ENCODE measurements around the gene GNPNAT1.

DNA sequence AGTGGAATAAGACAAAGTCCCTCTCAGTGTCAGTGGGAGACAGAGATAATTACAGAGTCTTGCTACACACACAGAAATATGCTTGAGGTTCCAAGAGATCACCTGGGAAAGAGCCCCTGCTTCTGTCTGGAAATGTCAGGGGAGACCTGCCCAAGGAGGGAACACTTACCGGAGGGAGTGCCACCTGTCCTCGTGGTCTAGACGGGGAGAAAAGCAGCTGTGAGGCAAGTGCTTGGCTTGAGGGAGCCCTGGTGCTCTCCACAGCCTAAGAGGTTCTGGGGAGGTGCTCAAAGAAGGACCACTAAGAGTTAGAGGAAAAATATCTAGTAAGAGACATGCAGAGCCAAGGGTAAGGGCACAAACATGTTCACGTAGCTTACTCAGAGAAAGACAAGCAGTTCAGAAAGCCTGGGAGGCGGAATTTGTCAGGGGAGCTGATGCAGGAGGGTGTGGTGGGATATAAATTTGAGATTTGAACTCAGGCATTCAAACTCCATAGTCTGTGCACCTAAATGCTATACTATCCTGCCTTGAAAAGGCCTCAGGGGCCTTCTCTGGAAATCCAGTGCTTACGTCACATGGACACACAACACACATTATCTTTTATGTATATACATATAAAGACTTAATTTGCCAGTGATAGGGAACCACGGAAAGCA, 38.2 kb upstream of the GNPNAT1 start:
- TF ChIP-seq SAP30 (IDR thresholded peaks at IDR 0.05; ENCODE audit: insufficient read depth, insufficient replicate concordance, low read length) (no peak), JUN (IDR thresholded peaks at IDR 0.05; ENCODE audit: low read depth, low read length) (no peak), CREB1 (IDR thresholded peaks at IDR 0.05) (no peak), POLR2AphosphoS5 (IDR thresholded peaks at IDR 0.05; ENCODE audit: low read depth, low read length) (no peak), GABPA (IDR thresholded peaks at IDR 0.05; ENCODE audit: borderline replicate concordance, insufficient read depth, low read length) (no peak), ZNF274 (IDR thresholded peaks at IDR 0.05; ENCODE audit: borderline replicate concordance, extremely low read depth, low read length) (no peak), CBX8 (IDR thresholded peaks at IDR 0.05; ENCODE audit: borderline replicate concordance, low read depth, low read length) (no peak), EP300 (IDR thresholded peaks at IDR 0.05; ENCODE audit: borderline replicate concordance in 1 of 2, low read depth in 2 of 2, low read length in 2 of 2) (no peak)
- TF ChIP-seq, protein P1, sequence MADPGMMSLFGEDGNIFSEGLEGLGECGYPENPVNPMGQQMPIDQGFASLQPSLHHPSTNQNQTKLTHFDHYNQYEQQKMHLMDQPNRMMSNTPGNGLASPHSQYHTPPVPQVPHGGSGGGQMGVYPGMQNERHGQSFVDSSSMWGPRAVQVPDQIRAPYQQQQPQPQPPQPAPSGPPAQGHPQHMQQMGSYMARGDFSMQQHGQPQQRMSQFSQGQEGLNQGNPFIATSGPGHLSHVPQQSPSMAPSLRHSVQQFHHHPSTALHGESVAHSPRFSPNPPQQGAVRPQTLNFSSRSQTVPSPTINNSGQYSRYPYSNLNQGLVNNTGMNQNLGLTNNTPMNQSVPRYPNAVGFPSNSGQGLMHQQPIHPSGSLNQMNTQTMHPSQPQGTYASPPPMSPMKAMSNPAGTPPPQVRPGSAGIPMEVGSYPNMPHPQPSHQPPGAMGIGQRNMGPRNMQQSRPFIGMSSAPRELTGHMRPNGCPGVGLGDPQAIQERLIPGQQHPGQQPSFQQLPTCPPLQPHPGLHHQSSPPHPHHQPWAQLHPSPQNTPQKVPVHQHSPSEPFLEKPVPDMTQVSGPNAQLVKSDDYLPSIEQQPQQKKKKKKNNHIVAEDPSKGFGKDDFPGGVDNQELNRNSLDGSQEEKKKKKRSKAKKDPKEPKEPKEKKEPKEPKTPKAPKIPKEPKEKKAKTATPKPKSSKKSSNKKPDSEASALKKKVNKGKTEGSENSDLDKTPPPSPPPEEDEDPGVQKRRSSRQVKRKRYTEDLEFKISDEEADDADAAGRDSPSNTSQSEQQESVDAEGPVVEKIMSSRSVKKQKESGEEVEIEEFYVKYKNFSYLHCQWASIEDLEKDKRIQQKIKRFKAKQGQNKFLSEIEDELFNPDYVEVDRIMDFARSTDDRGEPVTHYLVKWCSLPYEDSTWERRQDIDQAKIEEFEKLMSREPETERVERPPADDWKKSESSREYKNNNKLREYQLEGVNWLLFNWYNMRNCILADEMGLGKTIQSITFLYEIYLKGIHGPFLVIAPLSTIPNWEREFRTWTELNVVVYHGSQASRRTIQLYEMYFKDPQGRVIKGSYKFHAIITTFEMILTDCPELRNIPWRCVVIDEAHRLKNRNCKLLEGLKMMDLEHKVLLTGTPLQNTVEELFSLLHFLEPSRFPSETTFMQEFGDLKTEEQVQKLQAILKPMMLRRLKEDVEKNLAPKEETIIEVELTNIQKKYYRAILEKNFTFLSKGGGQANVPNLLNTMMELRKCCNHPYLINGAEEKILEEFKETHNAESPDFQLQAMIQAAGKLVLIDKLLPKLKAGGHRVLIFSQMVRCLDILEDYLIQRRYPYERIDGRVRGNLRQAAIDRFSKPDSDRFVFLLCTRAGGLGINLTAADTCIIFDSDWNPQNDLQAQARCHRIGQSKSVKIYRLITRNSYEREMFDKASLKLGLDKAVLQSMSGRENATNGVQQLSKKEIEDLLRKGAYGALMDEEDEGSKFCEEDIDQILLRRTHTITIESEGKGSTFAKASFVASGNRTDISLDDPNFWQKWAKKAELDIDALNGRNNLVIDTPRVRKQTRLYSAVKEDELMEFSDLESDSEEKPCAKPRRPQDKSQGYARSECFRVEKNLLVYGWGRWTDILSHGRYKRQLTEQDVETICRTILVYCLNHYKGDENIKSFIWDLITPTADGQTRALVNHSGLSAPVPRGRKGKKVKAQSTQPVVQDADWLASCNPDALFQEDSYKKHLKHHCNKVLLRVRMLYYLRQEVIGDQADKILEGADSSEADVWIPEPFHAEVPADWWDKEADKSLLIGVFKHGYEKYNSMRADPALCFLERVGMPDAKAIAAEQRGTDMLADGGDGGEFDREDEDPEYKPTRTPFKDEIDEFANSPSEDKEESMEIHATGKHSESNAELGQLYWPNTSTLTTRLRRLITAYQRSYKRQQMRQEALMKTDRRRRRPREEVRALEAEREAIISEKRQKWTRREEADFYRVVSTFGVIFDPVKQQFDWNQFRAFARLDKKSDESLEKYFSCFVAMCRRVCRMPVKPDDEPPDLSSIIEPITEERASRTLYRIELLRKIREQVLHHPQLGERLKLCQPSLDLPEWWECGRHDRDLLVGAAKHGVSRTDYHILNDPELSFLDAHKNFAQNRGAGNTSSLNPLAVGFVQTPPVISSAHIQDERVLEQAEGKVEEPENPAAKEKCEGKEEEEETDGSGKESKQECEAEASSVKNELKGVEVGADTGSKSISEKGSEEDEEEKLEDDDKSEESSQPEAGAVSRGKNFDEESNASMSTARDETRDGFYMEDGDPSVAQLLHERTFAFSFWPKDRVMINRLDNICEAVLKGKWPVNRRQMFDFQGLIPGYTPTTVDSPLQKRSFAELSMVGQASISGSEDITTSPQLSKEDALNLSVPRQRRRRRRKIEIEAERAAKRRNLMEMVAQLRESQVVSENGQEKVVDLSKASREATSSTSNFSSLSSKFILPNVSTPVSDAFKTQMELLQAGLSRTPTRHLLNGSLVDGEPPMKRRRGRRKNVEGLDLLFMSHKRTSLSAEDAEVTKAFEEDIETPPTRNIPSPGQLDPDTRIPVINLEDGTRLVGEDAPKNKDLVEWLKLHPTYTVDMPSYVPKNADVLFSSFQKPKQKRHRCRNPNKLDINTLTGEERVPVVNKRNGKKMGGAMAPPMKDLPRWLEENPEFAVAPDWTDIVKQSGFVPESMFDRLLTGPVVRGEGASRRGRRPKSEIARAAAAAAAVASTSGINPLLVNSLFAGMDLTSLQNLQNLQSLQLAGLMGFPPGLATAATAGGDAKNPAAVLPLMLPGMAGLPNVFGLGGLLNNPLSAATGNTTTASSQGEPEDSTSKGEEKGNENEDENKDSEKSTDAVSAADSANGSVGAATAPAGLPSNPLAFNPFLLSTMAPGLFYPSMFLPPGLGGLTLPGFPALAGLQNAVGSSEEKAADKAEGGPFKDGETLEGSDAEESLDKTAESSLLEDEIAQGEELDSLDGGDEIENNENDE (IDR thresholded peaks at IDR 0.05; ENCODE audit: insufficient replicate concordance, low read length): no peak
- TF ChIP-seq, protein P2, sequence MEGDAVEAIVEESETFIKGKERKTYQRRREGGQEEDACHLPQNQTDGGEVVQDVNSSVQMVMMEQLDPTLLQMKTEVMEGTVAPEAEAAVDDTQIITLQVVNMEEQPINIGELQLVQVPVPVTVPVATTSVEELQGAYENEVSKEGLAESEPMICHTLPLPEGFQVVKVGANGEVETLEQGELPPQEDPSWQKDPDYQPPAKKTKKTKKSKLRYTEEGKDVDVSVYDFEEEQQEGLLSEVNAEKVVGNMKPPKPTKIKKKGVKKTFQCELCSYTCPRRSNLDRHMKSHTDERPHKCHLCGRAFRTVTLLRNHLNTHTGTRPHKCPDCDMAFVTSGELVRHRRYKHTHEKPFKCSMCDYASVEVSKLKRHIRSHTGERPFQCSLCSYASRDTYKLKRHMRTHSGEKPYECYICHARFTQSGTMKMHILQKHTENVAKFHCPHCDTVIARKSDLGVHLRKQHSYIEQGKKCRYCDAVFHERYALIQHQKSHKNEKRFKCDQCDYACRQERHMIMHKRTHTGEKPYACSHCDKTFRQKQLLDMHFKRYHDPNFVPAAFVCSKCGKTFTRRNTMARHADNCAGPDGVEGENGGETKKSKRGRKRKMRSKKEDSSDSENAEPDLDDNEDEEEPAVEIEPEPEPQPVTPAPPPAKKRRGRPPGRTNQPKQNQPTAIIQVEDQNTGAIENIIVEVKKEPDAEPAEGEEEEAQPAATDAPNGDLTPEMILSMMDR (IDR thresholded peaks at IDR 0.05; ENCODE audit: control extremely low read depth in 1 of 3, insufficient read depth in 1 of 3, low read depth in 1 of 3, low read length in 3 of 3): no peak

Measured in H1 (cell line).